Keratinocyte (primary cell): ENCODE measurements around the gene DOCK1. TPM values are rescaled to one million over a fixed set of nuclear protein-coding genes. Genes with fewer than 3 reads are reported as not detected.

Source experiments
- DNase-seq: peaks from one replicate; pipeline ENCODE4 v3.0.0-alpha.2; 2011; ENCODE audit warnings: low read depth, missing footprints, low spot score
- FAIRE-seq: peaks from 2 replicates; lab custom pipeline; 2011; peaks lifted over from hg19 to GRCh38; lab: Jason Lieb, UNC
- H2AFZ ChIP-seq: 2 replicates; pipeline ENCODE4 v1.6.0; 2012; ENCODE audit warnings: low read length, control low read depth, inconsistent platforms; ENCODE audit not compliant: control insufficient read depth
- H3K27ac ChIP-seq: 2 replicates; pipeline ENCODE4 v1.5.1; 2011; ENCODE audit warnings: low read length; ENCODE audit not compliant: control insufficient read depth, insufficient read depth
- H3K27me3 ChIP-seq: 3 replicates; pipeline ENCODE4 v1.6.0; 2011; ENCODE audit warnings: low read length; ENCODE audit not compliant: control insufficient read depth, insufficient read depth; ENCODE audit errors: extremely low read depth
- H3K36me3 ChIP-seq, 2 experiments: 2 replicates in 1 of 2; 3 replicates in 1 of 2; pipeline ENCODE4 v1.5.1; 2011; ENCODE audit warnings: low read length in 2 of 2, mild to moderate bottlenecking in 1 of 2; ENCODE audit not compliant: control insufficient read depth in 2 of 2, insufficient read depth in 2 of 2; ENCODE audit errors: extremely low read depth in 1 of 2
- H3K4me1 ChIP-seq: 3 replicates; pipeline ENCODE4 v1.5.1; 2011; ENCODE audit warnings: low read length; ENCODE audit not compliant: control insufficient read depth, insufficient read depth; ENCODE audit errors: extremely low read depth
- H3K4me2 ChIP-seq: 3 replicates; pipeline ENCODE4 v1.6.0; 2011; ENCODE audit warnings: low read depth, low read length; ENCODE audit not compliant: control insufficient read depth, insufficient read depth; ENCODE audit errors: extremely low read depth
- H3K4me3 ChIP-seq, 3 experiments: fragments of 200-600 bp in 1 of 3; sonication (generic) in 1 of 3; 2 replicates in 2 of 3; 3 replicates in 1 of 3; pipeline ENCODE4 v1.5.1; 2011 to 2016; ENCODE audit warnings: low read length in 3 of 3, mild to moderate bottlenecking in 3 of 3, control low read depth in 2 of 3, inconsistent platforms in 1 of 3, low read depth in 1 of 3, mixed read lengths in 1 of 3, mixed run types in 1 of 3, moderate library complexity in 1 of 3; ENCODE audit not compliant: control insufficient read depth in 2 of 3, insufficient read depth in 2 of 3; ENCODE audit errors: extremely low read depth in 1 of 3
- H3K79me2 ChIP-seq: 2 replicates; pipeline ENCODE4 v1.6.0; 2012; ENCODE audit warnings: low read length; ENCODE audit not compliant: control insufficient read depth, insufficient read depth
- H3K9ac ChIP-seq: 3 replicates; pipeline ENCODE4 v1.6.0; 2011; ENCODE audit warnings: low read length; ENCODE audit not compliant: control insufficient read depth, insufficient read depth; ENCODE audit errors: extremely low read depth
- H3K9me1 ChIP-seq: 3 replicates; pipeline ENCODE4 v1.6.0; 2011; ENCODE audit warnings: low read length; ENCODE audit not compliant: control insufficient read depth, insufficient read depth; ENCODE audit errors: extremely low read depth
- H3K9me3 ChIP-seq: 2 replicates; pipeline ENCODE4 v1.5.1; 2012; ENCODE audit warnings: low read depth, low read length; ENCODE audit not compliant: control insufficient read depth
- H4K20me1 ChIP-seq: 3 replicates; pipeline ENCODE4 v1.6.0; 2011; ENCODE audit warnings: low read length; ENCODE audit not compliant: control insufficient read depth, insufficient read depth; ENCODE audit errors: extremely low read depth
- CTCF ChIP-seq, 3 experiments: IDR thresholded peaks in 1 of 3; conservative IDR thresholded peaks in 1 of 3; optimal IDR thresholded peaks in 1 of 3; 2 replicates in 2 of 3; 3 replicates in 1 of 3; pipeline versions ENCODE3 to v1.5.1; 2011; ENCODE audit warnings: low read length in 3 of 3, mild to moderate bottlenecking in 3 of 3, moderate library complexity in 2 of 3, control low read depth in 1 of 3, inconsistent platforms in 1 of 3; ENCODE audit not compliant: insufficient read depth in 2 of 3; ENCODE audit errors: extremely low read depth in 1 of 3
- EZH2 ChIP-seq: IDR thresholded peaks from one replicate; pipeline ENCODE4 v1.6.1; 2012; ENCODE audit warnings: inconsistent platforms, mild to moderate bottlenecking, low read length, moderate library complexity
- dilution Hi-C: fragments of 300-500 bp; cut with MboI; formaldehyde crosslinking; loops from one replicate; pipeline ENCODE4 v1.7.0; 2020; ENCODE audit warnings: low sequenced_read_pairs; ENCODE audit not compliant: extremely low pct_ligation_motif_present
- polyA plus RNA-seq, 5 experiments: library from polyadenylated mRNA; depleted of rRNA in 3 of 5; stranded (reverse) in 3 of 5; stranded (forward) in 1 of 5; unstranded in 1 of 5; fragments of >200 nt; gene quantifications; 1 replicate in 1 of 5; 2 replicates in 3 of 5; 3 replicates in 1 of 5; pipeline versions ENCODE4 v1.2.1 to v1.2.3, GENCODE V29; 2011 to 2012; ENCODE audit warnings: missing spikeins in 2 of 5, low read depth in 1 of 5, low replicate concordance in 1 of 5

Gene DOCK1
- polyA plus RNA-seq, 1 donor (not counting 4 experiments of a cell fraction or from before 2014, with no cell fraction given), result 15.7 TPM

GRCh38 chr10:127148933-127149220 lies 243.6 kb downstream of the DOCK1 start:
- peaks cover 3% of the 10 kb centered on the region for H3K9me1 ChIP-seq
- H3K9me3 ChIP-seq, result no peaks in the 10 kb centered on the region
- no peaks in the 10 kb centered on the region for H3K79me2 ChIP-seq
- peak; percentile 95 for FAIRE-seq
- peak overlapping the region; percentile 60 for H3K4me2 ChIP-seq
- H4K20me1 ChIP-seq, result no peaks in the 10 kb centered on the region
- peak overlapping the region in 1 of 3 experiments; percentile 4 for H3K4me3 ChIP-seq
- DNase-seq, result peak; percentile 57
- TF ChIP-seq EZH2 (no peak), CTCF (optimal IDR thresholded peaks at IDR 0.05 in 1 of 3, IDR thresholded peaks at IDR 0.05 in 1 of 3, conservative IDR thresholded peaks at IDR 0.05 in 1 of 3; ENCODE audit: extremely low read depth in 1 of 3, insufficient read depth in 2 of 3, low read length in 3 of 3) (no peak)
- no peaks in the 10 kb centered on the region for H3K27me3 ChIP-seq
- H3K9ac ChIP-seq, result no peak overlapping the region
- H3K4me1 ChIP-seq, result peaks cover 48% of the 10 kb centered on the region
- H3K27ac ChIP-seq, result peak overlapping the region; percentile 74
- no peak overlapping the region for H2AFZ ChIP-seq
- dilution Hi-C loops, result no loop called here
- peaks cover 0 to 1% of the 10 kb centered on the region in 2 experiments for H3K36me3 ChIP-seq

GRCh38 chr10:127149501-127150081 lies 244.4 kb downstream of the DOCK1 start:
- no peaks in the 10 kb centered on the region for H4K20me1 ChIP-seq
- H3K79me2 ChIP-seq, result no peaks in the 10 kb centered on the region
- H3K27me3 ChIP-seq, result no peaks in the 10 kb centered on the region
- no peak for DNase-seq
- peaks cover 0 to 1% of the 10 kb centered on the region in 2 experiments for H3K36me3 ChIP-seq
- no peaks in the 10 kb centered on the region for H3K9me3 ChIP-seq
- H3K4me2 ChIP-seq, result peak overlapping the region; percentile 60
- peaks cover 48% of the 10 kb centered on the region for H3K4me1 ChIP-seq
- FAIRE-seq, result no peak
- dilution Hi-C loops, result no loop called here
- no peak overlapping the region for H2AFZ ChIP-seq
- H3K9ac ChIP-seq, result no peak overlapping the region
- no peak overlapping the region for H3K4me3 ChIP-seq
- H3K9me1 ChIP-seq, result peaks cover 3% of the 10 kb centered on the region
- peak overlapping the region; percentile 74 for H3K27ac ChIP-seq
- TF ChIP-seq CTCF (optimal IDR thresholded peaks at IDR 0.05 in 1 of 3, IDR thresholded peaks at IDR 0.05 in 1 of 3, conservative IDR thresholded peaks at IDR 0.05 in 1 of 3; ENCODE audit: extremely low read depth in 1 of 3, insufficient read depth in 2 of 3, low read length in 3 of 3) (no peak), EZH2 (no peak)
